SK-N-MC (cell line): ENCODE results near the gene ANKMY1.

Experiments
- EZH2 ChIP-seq: fragments of 200-600 bp; sonication (generic); IDR thresholded peaks from one replicate; pipeline ENCODE4 v1.6.1; 2017; ENCODE audit warnings: antibody characterized with exemption
- FOXP2 ChIP-seq: optimal IDR thresholded peaks from 2 replicates; pipeline ENCODE3; 2011; ENCODE audit warnings: mild to moderate bottlenecking, moderate library complexity; ENCODE audit not compliant: insufficient read depth; ENCODE audit errors: extremely low read length, control extremely low read depth
- POLR2AphosphoS5 ChIP-seq: IDR thresholded peaks from 2 replicates; pipeline ENCODE4 v1.6.1; 2012; ENCODE audit warnings: mild to moderate bottlenecking, low read depth, low read length, borderline replicate concordance

DNA sequence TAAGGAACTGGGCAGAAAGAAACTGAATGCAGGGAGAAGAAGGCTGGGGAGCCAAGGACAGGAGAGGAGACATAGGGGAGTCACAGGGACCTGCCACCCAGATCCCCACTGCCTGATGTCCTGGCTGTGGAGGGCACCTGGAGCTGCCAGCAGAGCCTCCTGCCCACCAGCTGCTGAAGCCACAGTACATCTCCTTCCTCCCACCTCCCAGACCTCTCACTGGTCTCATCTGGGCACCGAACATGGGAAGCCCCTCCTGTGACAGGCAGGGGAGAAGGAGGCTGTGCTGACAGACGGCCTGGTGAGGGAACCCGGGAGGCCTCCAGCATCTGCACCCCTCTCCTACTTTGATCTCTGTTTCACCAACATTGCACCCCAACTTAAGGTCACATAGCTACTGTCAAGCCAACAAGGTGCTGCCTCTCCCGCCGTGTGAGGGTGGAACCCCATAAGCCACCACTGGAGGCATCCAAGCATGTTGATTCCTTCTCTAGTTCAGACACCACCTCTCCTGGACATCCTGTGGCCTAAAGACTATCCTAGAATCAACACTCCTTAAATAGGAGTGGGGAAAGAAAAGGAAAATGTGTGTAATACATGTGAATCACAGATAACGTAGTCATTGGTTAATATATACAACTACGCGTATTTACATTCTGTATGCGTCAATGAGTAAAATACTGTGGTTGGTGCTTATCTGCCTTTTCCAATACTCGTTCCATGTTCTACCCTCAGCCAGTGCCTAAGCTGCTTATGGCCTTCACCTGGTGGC, 7.0 kb upstream of the ANKMY1 start:
- TF ChIP-seq EZH2 (no peak), POLR2AphosphoS5 (no peak), FOXP2 (no peak)
